ENCODE measurements around the gene MAP3K9. TPM values are rescaled to one million over a fixed set of nuclear protein-coding genes. Genes with fewer than 3 reads are reported as not detected.
"Not testable (repeated sequence)": the region's sequence is repeated elsewhere in the genome, so short reads cannot be mapped to it uniquely, and the experiment has no call there.

MAP3K9 gene
- total RNA-seq, 1 donor from 2014 or later = 3.0 TPM

GRCh38 chr14:70707138-70708038, 101.9 kb downstream of the MAP3K9 start:
- Mint-ChIP-seq H3K4me3 (ENCODE audit: unreplicated experiment) (no peak overlapping the region), H3K27me3 (ENCODE audit: low read depth) (peaks cover 32% of the 10 kb centered on the region), H3K9me3 (ENCODE audit: low read depth) (no peaks in the 10 kb centered on the region), H3K4me1 (ENCODE audit: low read depth) (peaks cover 5% of the 10 kb centered on the region), H3K27ac (ENCODE audit: unreplicated experiment) (no peak overlapping the region), H3K36me3 (ENCODE audit: low read depth) (no peaks in the 10 kb centered on the region)
- no peak for TF ChIP-seq CTCF (IDR thresholded peaks at IDR 0.05)
- no peak for DNase-seq (ENCODE audit: low spot score)

- no peak for DNase-seq (ENCODE audit: low spot score)
- H3K27me3 Mint-ChIP-seq (ENCODE audit: low read depth) = peaks cover 38% of the 10 kb centered on the region
- no peak for TF ChIP-seq CTCF (IDR thresholded peaks at IDR 0.05)
Observed at GRCh38 chr14:70706177-70706576, 103.1 kb downstream of the MAP3K9 start.

GRCh38 chr14:70704960-70705359, 104.4 kb downstream of the MAP3K9 start:
- Mint-ChIP-seq H3K4me1 (ENCODE audit: low read depth) (peaks cover 5% of the 10 kb centered on the region), H3K27me3 (ENCODE audit: low read depth) (peaks cover 34% of the 10 kb centered on the region), H3K36me3 (ENCODE audit: low read depth) (no peaks in the 10 kb centered on the region), H3K4me3 (ENCODE audit: unreplicated experiment) (no peak overlapping the region), H3K9me3 (ENCODE audit: low read depth) (no peaks in the 10 kb centered on the region), H3K27ac (ENCODE audit: unreplicated experiment) (no peak overlapping the region)
- TF ChIP-seq CTCF (IDR thresholded peaks at IDR 0.05) = no peak
- DNase-seq (ENCODE audit: low spot score) = no peak

More at GRCh38 chr14:70706177-70706576, 103.1 kb downstream of the MAP3K9 start:
- peaks cover 5% of the 10 kb centered on the region for H3K4me1 Mint-ChIP-seq (ENCODE audit: low read depth)
- H3K36me3 Mint-ChIP-seq (ENCODE audit: low read depth) = no peaks in the 10 kb centered on the region
- H3K9me3 Mint-ChIP-seq (ENCODE audit: low read depth) = no peaks in the 10 kb centered on the region
- H3K4me3 Mint-ChIP-seq (ENCODE audit: unreplicated experiment) = no peak overlapping the region
- no peak overlapping the region for H3K27ac Mint-ChIP-seq (ENCODE audit: unreplicated experiment)

- H3K4me1 Mint-ChIP-seq (ENCODE audit: low read depth); H3K4me3 Mint-ChIP-seq (ENCODE audit: unreplicated experiment); DNase-seq (ENCODE audit: low spot score); H3K36me3 Mint-ChIP-seq (ENCODE audit: low read depth); H3K27ac Mint-ChIP-seq (ENCODE audit: unreplicated experiment); H3K9me3 Mint-ChIP-seq (ENCODE audit: low read depth): not testable (repeated sequence)
- H3K27me3 Mint-ChIP-seq (ENCODE audit: low read depth) = peaks cover 30% of the 10 kb centered on the region
Observed at GRCh38 chr14:70703621-70704168, 105.6 kb downstream of the MAP3K9 start.

- H3K4me1 Mint-ChIP-seq (ENCODE audit: low read depth) = peaks cover 18% of the 10 kb centered on the region
- H3K4me3 Mint-ChIP-seq (ENCODE audit: unreplicated experiment) = no peak overlapping the region
- no peak for DNase-seq (ENCODE audit: low spot score)
- H3K27me3 Mint-ChIP-seq (ENCODE audit: low read depth) = peaks cover 30% of the 10 kb centered on the region
- no peak for TF ChIP-seq CTCF (IDR thresholded peaks at IDR 0.05)
- no peak overlapping the region for H3K27ac Mint-ChIP-seq (ENCODE audit: unreplicated experiment)
- no peaks in the 10 kb centered on the region for H3K36me3 Mint-ChIP-seq (ENCODE audit: low read depth)
- no peaks in the 10 kb centered on the region for H3K9me3 Mint-ChIP-seq (ENCODE audit: low read depth)
Observed at GRCh38 chr14:70702161-70702560, 107.2 kb downstream of the MAP3K9 start.
